HepG2 (cell line): ENCODE measurements around the gene CRTC2. TPM values are rescaled to one million over a fixed set of nuclear protein-coding genes. Genes with fewer than 3 reads are reported as not detected.

Experiments used
- AGO2 ChIP-seq: fragments of 200-400 bp; formaldehyde crosslinking; optimal IDR thresholded peaks from 2 replicates; pipeline ENCODE3; 2017; ENCODE audit warnings: mild to moderate bottlenecking, low read depth, low read length, moderate library complexity
- ARNT ChIP-seq: fragments of 450-650 bp; IDR thresholded peaks from 2 replicates; pipeline ENCODE4 v1.6.1; 2017
- ATF6 ChIP-seq: sonication (generic); formaldehyde crosslinking; conservative IDR thresholded peaks from 2 replicates; pipeline ENCODE4 v1.4.0; 2020; ENCODE audit warnings: missing genetic modification reagents
- EED ChIP-seq: sonication (generic); formaldehyde crosslinking; IDR thresholded peaks from 2 replicates; pipeline ENCODE4 v1.5.0; 2020; ENCODE audit warnings: mild to moderate bottlenecking, missing genetic modification reagents
- FOSL1 ChIP-seq: sonication (generic); formaldehyde crosslinking; IDR thresholded peaks from 2 replicates; pipeline ENCODE4 v1.9.0; 2021; ENCODE audit warnings: missing genetic modification reagents, borderline replicate concordance
- GATAD2A ChIP-seq: IDR thresholded peaks from 2 replicates; pipeline ENCODE4 v1.6.1; 2016
- HOXA9 ChIP-seq: sonication (generic); formaldehyde crosslinking; IDR thresholded peaks from 2 replicates; pipeline ENCODE4 v1.8.1; 2022; ENCODE audit warnings: missing genetic modification reagents, mild to moderate bottlenecking, moderate library complexity, borderline replicate concordance
- HOXD1 ChIP-seq: sonication (generic); formaldehyde crosslinking; IDR thresholded peaks from 2 replicates; pipeline ENCODE4 v1.5.0; 2020; ENCODE audit warnings: missing genetic modification reagents
- JUN ChIP-seq: sonication (generic); formaldehyde crosslinking; IDR thresholded peaks from 2 replicates; pipeline ENCODE4 v1.4.0; 2020; ENCODE audit warnings: mild to moderate bottlenecking, missing genetic modification reagents
- KAT2B ChIP-seq: fragments of 150-350 bp; IDR thresholded peaks from 2 replicates; pipeline ENCODE4 v1.6.1; 2014; ENCODE audit warnings: low read depth, low read length, borderline replicate concordance
- PCBP2 ChIP-seq: fragments of 200-400 bp; formaldehyde crosslinking; optimal IDR thresholded peaks from 2 replicates; pipeline ENCODE3; 2018; ENCODE audit warnings: low read length, low read depth; ENCODE audit not compliant: poor library complexity, severe bottlenecking
- RBM39 ChIP-seq: fragments of 200-400 bp; formaldehyde crosslinking; IDR thresholded peaks from one replicate; pipeline ENCODE4 v1.6.1; 2018; ENCODE audit warnings: antibody characterized with exemption, mild to moderate bottlenecking, low read depth, low read length; ENCODE audit not compliant: poor library complexity, severe bottlenecking
- REPIN1 ChIP-seq: sonication (generic); formaldehyde crosslinking; IDR thresholded peaks from 2 replicates; pipeline ENCODE4 v1.8.0; 2022; ENCODE audit warnings: missing genetic modification reagents, low read depth, mild to moderate bottlenecking, borderline replicate concordance
- SATB2 ChIP-seq: sonication (generic); formaldehyde crosslinking; IDR thresholded peaks from 2 replicates; pipeline ENCODE4 v1.5.0; 2020; ENCODE audit warnings: missing genetic modification reagents
- SP1 ChIP-seq, 2 experiments: fragments of 450-650 bp in 1 of 2; sonication (generic) in 1 of 2; formaldehyde crosslinking in 1 of 2; IDR thresholded peaks; 2 replicates each; pipeline versions ENCODE4 v1.4.0 to v1.6.1; 2016 to 2020; ENCODE audit warnings: missing genetic modification reagents in 1 of 2
- SP140L ChIP-seq: sonication (generic); formaldehyde crosslinking; IDR thresholded peaks from 2 replicates; pipeline ENCODE4 v1.4.0; 2020; ENCODE audit warnings: missing genetic modification reagents, borderline replicate concordance
- SRSF4 ChIP-seq: fragments of 200-400 bp; formaldehyde crosslinking; IDR thresholded peaks from one replicate; pipeline ENCODE4 v1.6.1; 2018; ENCODE audit warnings: mild to moderate bottlenecking, low read depth, low read length, moderate library complexity; ENCODE audit not compliant: poor library complexity, severe bottlenecking
- STAG1 ChIP-seq: sonication (generic); formaldehyde crosslinking; IDR thresholded peaks from 2 replicates; pipeline ENCODE4 v1.4.0; 2020; ENCODE audit warnings: missing genetic modification reagents
- YY1 ChIP-seq: IDR thresholded peaks from 2 replicates; pipeline ENCODE4 v1.6.1; 2011; ENCODE audit warnings: low read length, low read depth, moderate library complexity, mild to moderate bottlenecking; ENCODE audit not compliant: insufficient read depth, insufficient replicate concordance
- ZFP90 ChIP-seq: sonication (generic); formaldehyde crosslinking; IDR thresholded peaks from 2 replicates; pipeline ENCODE4 v1.8.0; 2022; ENCODE audit warnings: missing genetic modification reagents, mild to moderate bottlenecking, inconsistent platforms, borderline replicate concordance
- ZMYM4 ChIP-seq: sonication (generic); formaldehyde crosslinking; IDR thresholded peaks from 2 replicates; pipeline ENCODE4 v1.8.1; 2023; ENCODE audit warnings: mild to moderate bottlenecking, missing genetic modification reagents
- ZNF282 ChIP-seq: fragments of 450-650 bp; IDR thresholded peaks from 2 replicates; pipeline ENCODE4 v1.6.1; 2018; ENCODE audit not compliant: partially characterized antibody
- ZNF431 ChIP-seq: sonication (generic); formaldehyde crosslinking; IDR thresholded peaks from 2 replicates; pipeline ENCODE4 v1.9.0; 2022; ENCODE audit warnings: missing genetic modification reagents, low read depth, mild to moderate bottlenecking, borderline replicate concordance
- ZNF562 ChIP-seq: sonication (generic); formaldehyde crosslinking; IDR thresholded peaks from 2 replicates; pipeline ENCODE4 v1.8.0; 2022; ENCODE audit warnings: missing genetic modification reagents, borderline replicate concordance
- ZNF780A ChIP-seq: sonication (generic); formaldehyde crosslinking; IDR thresholded peaks from 2 replicates; pipeline ENCODE4 v1.8.0; 2022; ENCODE audit warnings: mild to moderate bottlenecking, missing genetic modification reagents, moderate library complexity
- ZNF83 ChIP-seq: sonication (generic); formaldehyde crosslinking; IDR thresholded peaks from 2 replicates; pipeline ENCODE4 v1.4.0; 2020; ENCODE audit warnings: missing genetic modification reagents, mild to moderate bottlenecking, borderline replicate concordance
- polyA plus RNA-seq, 8 experiments: library from polyadenylated mRNA; depleted of rRNA in 3 of 8; stranded (reverse) in 7 of 8; unstranded in 1 of 8; fragments of >200 nt; fragmentation: Illumina TruSeq in 4 of 8; extraction: Trizol in 4 of 8; gene quantifications; 2 replicates each; pipeline versions ENCODE4 v1.2.1 to v1.2.3, GENCODE V29; 2011 to 2016; ENCODE audit warnings: low read depth in 4 of 8, missing spikeins in 1 of 8, mixed read lengths in 1 of 8; ENCODE audit not compliant: insufficient read depth in 1 of 8
- total RNA-seq, 5 experiments: library from RNA; depleted of rRNA; stranded (reverse); fragments of >200 nt; fragmentation: Illumina TruSeq; extraction: Trizol; gene quantifications; 2 replicates each; pipeline ENCODE4 v1.2.3, GENCODE V29; 2016; ENCODE audit warnings: low read depth in 1 of 5
- TF ChIP-seq, protein P1 (sequence below): sonication (generic); formaldehyde crosslinking; IDR thresholded peaks from 2 replicates; pipeline ENCODE4 v1.8.1; 2023; ENCODE audit warnings: missing genetic modification reagents, inconsistent platforms, borderline replicate concordance

The CRTC2 gene
- total and polyA plus RNA-seq, 2 of the 13 experiments (the other 11 are each of a cell fraction or from before 2014, with no cell fraction given), result 6.1 to 26.7 TPM

DNA sequence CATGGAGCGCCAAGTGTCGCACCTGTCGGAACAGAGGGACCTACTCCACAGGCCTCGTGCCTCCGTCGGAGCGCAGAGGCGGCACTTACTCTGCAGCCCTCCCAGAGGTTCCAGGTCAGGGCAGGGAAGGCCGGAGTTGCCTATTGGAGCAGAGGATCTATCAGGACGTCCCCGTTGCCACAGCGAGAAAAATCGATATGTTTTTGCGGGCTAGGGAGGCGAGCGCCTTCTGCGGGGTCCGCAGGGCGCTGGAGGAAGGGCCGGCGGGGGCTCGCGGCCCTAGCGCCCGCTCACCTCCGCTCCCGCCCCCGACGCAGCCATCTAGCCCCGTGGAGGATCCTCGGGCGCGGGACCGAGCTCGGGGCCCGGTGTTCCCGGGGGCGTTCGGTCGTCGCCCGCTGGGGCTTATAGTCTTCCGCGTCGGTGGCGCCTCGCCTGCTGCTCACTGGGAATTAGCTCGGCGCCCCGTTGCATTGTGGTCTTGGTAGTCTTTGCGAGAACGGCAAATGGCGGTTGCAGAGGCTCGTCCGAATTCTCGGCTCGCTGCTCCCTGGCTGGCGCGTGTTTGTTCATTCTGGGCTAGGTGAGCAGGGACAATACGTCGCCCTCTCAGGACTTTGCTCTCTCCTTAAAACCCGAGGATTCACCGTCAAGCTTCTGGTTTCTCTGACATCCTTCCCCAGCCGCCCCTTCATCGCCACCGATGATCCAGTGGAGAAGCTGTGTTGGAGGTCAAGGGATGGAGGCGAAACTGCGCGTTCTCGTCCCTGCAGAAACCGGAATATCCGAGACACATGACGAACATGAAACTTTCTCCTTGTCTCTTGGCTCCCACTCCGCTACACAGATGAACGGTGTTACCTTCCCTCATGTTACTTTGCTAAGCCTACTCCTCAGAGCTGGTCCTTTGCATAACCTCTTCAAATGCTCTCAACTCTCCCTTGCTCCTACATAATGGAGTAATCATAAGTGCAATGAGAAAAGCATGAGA, 19.1 kb upstream of the CRTC2 start, which contains the start of gene JTB (continued):
- TF ChIP-seq ZFP90 (CRISPR knock-in tag), result peak; percentile 19
- no peak for TF ChIP-seq ZNF282
- TF ChIP-seq YY1, result peak; percentile 94
- TF ChIP-seq JUN (CRISPR knock-in tag), result no peak
- no peak for TF ChIP-seq EED (CRISPR knock-in tag)
- TF ChIP-seq, protein P1, sequence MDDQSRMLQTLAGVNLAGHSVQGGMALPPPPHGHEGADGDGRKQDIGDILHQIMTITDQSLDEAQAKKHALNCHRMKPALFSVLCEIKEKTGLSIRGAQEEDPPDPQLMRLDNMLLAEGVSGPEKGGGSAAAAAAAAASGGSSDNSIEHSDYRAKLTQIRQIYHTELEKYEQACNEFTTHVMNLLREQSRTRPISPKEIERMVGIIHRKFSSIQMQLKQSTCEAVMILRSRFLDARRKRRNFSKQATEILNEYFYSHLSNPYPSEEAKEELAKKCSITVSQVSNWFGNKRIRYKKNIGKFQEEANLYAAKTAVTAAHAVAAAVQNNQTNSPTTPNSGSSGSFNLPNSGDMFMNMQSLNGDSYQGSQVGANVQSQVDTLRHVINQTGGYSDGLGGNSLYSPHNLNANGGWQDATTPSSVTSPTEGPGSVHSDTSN (CRISPR knock-in tag), result no peak
- no peak for TF ChIP-seq PCBP2
- TF ChIP-seq ZNF431 (CRISPR knock-in tag), result 0 out of 2 replicates have a peak, but pooled peaks have one; percentile 15
- peak; percentile 58 for TF ChIP-seq RBM39
- no peak for TF ChIP-seq STAG1
- no peak; the same call in 1 of the 2 replicates for TF ChIP-seq SP140L (CRISPR knock-in tag)
- peak; percentile 92; the same call in 1 of the 2 replicates for TF ChIP-seq SATB2 (CRISPR knock-in tag)
- no peak for TF ChIP-seq ARNT
- TF ChIP-seq GATAD2A (CRISPR knock-in tag), result 0 out of 2 replicates have a peak, but pooled peaks have one; percentile 21
- no peak for TF ChIP-seq FOSL1 (CRISPR knock-in tag)
- TF ChIP-seq ZNF780A, result 0 out of 2 replicates have a peak, but pooled peaks have one; percentile 37
- no peak for TF ChIP-seq SP1 (IDR thresholded peaks at IDR 0.05)
- 0 out of 2 replicates have a peak, but pooled peaks have one; percentile 15 for TF ChIP-seq SP1 (CRISPR knock-in tag; IDR thresholded peaks at IDR 0.05)
- TF ChIP-seq AGO2, result peak; percentile 84
- peak; percentile 44; the same call in 1 of the 2 replicates for TF ChIP-seq HOXD1
- TF ChIP-seq SRSF4, result no peak
- TF ChIP-seq ZNF83 (CRISPR knock-in tag), result no peak
- no peak for TF ChIP-seq ATF6 (CRISPR knock-in tag)
- TF ChIP-seq REPIN1, result peak; percentile 76
- TF ChIP-seq KAT2B, result peak; percentile 72; the same call in 1 of the 2 replicates
- TF ChIP-seq ZNF562, result no peak
- peak; percentile 60 for TF ChIP-seq ZMYM4 (CRISPR knock-in tag)
- peak; percentile 83; the same call in 1 of the 2 replicates for TF ChIP-seq HOXA9 (CRISPR knock-in tag)
